BLaER1 (cell line): ENCODE data around the gene SLIT3.

Experiments used
- H3K27ac ChIP-seq: shearing (Covaris generic); formaldehyde crosslinking; 2 replicates; pipeline ENCODE4 v1.8.1; 2022
- H3K27me3 ChIP-seq: shearing (Covaris generic); formaldehyde crosslinking; 2 replicates; pipeline ENCODE4 v1.8.1; 2022
- H3K36me3 ChIP-seq: shearing (Covaris generic); formaldehyde crosslinking; 2 replicates; pipeline ENCODE4 v1.8.1; 2022
- H3K4me1 ChIP-seq: shearing (Covaris generic); formaldehyde crosslinking; 2 replicates; pipeline ENCODE4 v1.8.1; 2022
- H3K4me2 ChIP-seq: shearing (Covaris generic); formaldehyde crosslinking; 2 replicates; pipeline ENCODE4 v1.8.1; 2022
- H3K4me3 ChIP-seq: shearing (Covaris generic); formaldehyde crosslinking; 2 replicates; pipeline ENCODE4 v1.8.1; 2022
- H3K9ac ChIP-seq: shearing (Covaris generic); formaldehyde crosslinking; 2 replicates; pipeline ENCODE4 v1.8.1; 2022
- H3K9me3 ChIP-seq: shearing (Covaris generic); formaldehyde crosslinking; 2 replicates; pipeline ENCODE4 v1.8.1; 2022
- H4K20me1 ChIP-seq: shearing (Covaris generic); formaldehyde crosslinking; 2 replicates; pipeline ENCODE4 v1.8.1; 2022
- Cebpa-rat ChIP-seq: shearing (Covaris generic); IDR thresholded peaks from 2 replicates; pipeline ENCODE4 v1.8.1; 2022

The SLIT3 gene

DNA sequence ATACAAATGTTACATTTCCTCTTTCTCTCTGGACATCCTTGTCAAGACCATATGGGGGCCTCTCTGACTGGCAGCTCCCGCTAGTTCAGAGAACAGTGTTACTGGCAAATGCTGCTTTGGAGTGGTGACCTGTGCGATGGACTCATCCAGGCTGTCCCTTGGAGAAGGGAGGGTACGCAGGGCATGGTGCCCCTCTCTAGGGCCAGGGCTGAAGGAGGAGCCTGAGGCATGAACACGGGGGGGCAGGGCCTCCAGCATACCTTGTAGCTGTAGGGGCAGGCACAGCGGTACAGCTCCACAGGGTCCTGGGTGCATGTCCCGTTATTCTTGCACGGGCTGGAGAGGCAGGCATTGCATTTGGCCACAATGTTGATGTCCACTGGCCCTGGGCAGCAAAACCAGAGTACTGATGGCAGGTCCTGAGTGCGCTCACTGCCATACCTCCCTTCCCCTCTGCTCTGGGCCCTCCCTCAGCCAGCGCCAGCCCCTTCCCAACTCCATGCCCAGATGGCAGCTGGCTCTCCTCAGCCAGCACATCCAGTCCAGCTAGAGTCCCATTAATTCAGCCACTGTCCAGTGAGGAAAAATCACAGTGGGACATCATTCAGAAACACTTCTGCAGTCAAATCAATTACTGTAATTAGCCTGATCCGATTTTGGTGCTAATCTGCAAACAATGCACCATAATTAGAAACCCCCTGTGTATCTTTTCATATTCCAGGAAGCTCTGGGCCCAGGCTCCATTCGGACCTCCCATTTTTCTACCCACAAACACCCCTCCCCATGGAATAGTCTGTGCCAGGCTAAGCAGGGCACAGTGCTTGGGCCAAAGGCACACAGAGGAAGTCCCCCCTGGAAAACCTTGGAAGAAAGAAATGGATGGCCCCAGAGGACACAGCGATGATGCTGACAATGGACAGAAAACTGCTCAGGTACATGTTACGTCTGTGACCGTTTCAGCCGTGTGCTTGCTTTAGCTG lies 592.9 kb downstream of the SLIT3 start:
- no peak overlapping the region for H3K4me3 ChIP-seq
- no peak overlapping the region for H3K27ac ChIP-seq
- no peaks in the 10 kb centered on the region for H4K20me1 ChIP-seq
- no peak for TF ChIP-seq Cebpa-rat
- no peaks in the 10 kb centered on the region for H3K36me3 ChIP-seq
- no peaks in the 10 kb centered on the region for H3K27me3 ChIP-seq
- peaks cover 14% of the 10 kb centered on the region for H3K4me1 ChIP-seq
- no peak overlapping the region for H3K9ac ChIP-seq
- no peaks in the 10 kb centered on the region for H3K9me3 ChIP-seq
- no peak overlapping the region for H3K4me2 ChIP-seq

DNA sequence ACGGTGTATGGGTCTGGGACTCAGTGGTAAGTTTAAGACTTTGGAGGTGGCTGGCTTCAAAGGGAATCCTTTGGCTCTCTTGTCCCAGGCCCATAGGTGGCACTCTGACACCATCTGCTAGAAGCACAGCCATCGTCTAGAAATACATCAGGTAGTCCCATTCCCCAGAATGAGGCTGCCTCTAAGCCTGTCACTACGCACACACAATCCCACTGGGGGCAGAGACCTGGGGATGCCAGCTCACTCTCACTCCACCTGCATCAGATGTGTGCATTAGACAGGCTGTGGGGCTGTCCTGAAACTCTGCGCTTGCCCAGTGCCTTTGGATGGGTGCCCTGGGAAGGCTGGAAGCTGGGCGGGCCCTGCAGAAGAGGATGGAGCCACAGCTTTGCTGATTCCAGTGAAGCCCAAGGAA lies 594.3 kb downstream of the SLIT3 start:
- H3K4me3 ChIP-seq = no peak overlapping the region
- TF ChIP-seq Cebpa-rat = no peak
- peaks cover 5% of the 10 kb centered on the region; the same call in 1 of the 2 replicates for H3K4me1 ChIP-seq
- H3K4me2 ChIP-seq = no peak overlapping the region
- no peak overlapping the region for H3K9ac ChIP-seq
- no peaks in the 10 kb centered on the region for H4K20me1 ChIP-seq
- no peaks in the 10 kb centered on the region for H3K27me3 ChIP-seq
- H3K36me3 ChIP-seq = no peaks in the 10 kb centered on the region
- H3K27ac ChIP-seq = no peak overlapping the region
- no peaks in the 10 kb centered on the region for H3K9me3 ChIP-seq

DNA sequence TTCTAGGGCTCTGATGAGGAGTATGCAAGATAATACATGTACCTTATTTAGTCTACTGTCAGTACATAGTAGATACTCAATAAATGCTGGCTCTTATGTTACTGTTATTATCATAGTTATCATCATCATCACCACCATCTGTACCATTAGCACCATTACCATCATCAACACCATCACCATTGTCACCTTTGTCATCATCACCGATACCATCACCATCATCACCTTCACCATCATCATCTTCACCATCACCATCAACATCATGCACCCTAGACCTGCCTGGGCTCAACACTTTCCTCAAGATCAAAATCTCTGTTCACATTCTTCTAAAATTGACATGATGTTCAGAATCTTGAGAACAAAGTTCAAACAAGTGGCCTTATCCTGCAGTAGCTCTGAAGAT lies 595.6 kb downstream of the SLIT3 start:
- H3K36me3 ChIP-seq = no peaks in the 10 kb centered on the region
- H3K9me3 ChIP-seq = no peaks in the 10 kb centered on the region
- no peak overlapping the region for H3K4me2 ChIP-seq
- TF ChIP-seq Cebpa-rat = no peak
- no peak overlapping the region for H3K9ac ChIP-seq
- no peak overlapping the region for H3K27ac ChIP-seq
- no peaks in the 10 kb centered on the region for H3K27me3 ChIP-seq
- peaks cover 5% of the 10 kb centered on the region; the same call in 1 of the 2 replicates for H3K4me1 ChIP-seq
- H4K20me1 ChIP-seq = no peaks in the 10 kb centered on the region
- no peak overlapping the region for H3K4me3 ChIP-seq

DNA sequence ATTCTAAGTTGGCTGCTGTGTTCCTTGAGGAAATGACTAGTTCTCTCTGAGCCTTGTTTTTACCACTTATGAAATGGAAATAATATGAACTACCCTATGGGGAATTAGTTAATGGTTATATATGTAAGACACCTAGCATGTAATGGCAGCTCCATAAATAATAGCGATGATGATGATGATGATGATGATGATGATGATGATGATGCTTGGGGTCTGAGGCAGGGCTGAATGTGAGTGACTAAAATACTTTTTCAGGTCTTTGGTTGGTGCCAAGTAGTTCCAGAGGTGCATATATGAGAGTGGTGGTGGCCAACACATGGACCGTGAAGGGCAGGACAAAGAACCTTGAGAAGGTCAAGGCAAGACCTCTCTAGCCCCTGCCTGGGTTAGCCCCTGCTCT lies 598.4 kb downstream of the SLIT3 start:
- H3K4me3 ChIP-seq = no peak overlapping the region
- no peak overlapping the region for H3K27ac ChIP-seq
- H4K20me1 ChIP-seq = no peaks in the 10 kb centered on the region
- H3K36me3 ChIP-seq = no peaks in the 10 kb centered on the region
- no peaks in the 10 kb centered on the region for H3K9me3 ChIP-seq
- H3K4me1 ChIP-seq = peaks cover 5% of the 10 kb centered on the region; the same call in 1 of the 2 replicates
- no peak for TF ChIP-seq Cebpa-rat
- no peaks in the 10 kb centered on the region for H3K27me3 ChIP-seq
- no peak overlapping the region for H3K4me2 ChIP-seq
- no peak overlapping the region for H3K9ac ChIP-seq

DNA sequence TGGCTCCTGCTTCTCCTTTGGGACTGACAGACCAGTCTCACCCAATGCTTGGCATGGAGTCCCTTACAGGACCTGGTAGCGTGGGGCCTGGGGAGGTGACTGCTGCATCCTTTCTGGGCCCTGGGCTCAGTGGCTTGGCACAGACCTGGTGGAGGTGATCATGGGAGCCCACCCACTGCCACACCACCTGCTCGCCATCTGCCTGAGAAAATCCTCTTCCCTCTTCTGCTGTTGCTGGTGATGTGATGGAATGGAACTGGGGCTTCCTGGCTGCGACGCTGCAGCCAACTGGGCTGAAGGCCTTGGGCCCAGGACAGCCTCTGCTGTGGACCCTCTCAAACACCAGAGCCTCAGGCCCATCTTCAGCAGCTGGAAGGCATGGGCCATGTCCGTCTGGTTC lies 599.3 kb downstream of the SLIT3 start:
- Histone ChIP-seq H3K36me3 (no peaks in the 10 kb centered on the region), H3K4me2 (no peak overlapping the region), H4K20me1 (no peaks in the 10 kb centered on the region), H3K9ac (no peak overlapping the region), H3K27me3 (no peaks in the 10 kb centered on the region), H3K4me3 (no peak overlapping the region), H3K4me1 (peaks cover 5% of the 10 kb centered on the region; the same call in 1 of the 2 replicates), H3K27ac (no peak overlapping the region), H3K9me3 (no peaks in the 10 kb centered on the region)
- no peak for TF ChIP-seq Cebpa-rat

DNA sequence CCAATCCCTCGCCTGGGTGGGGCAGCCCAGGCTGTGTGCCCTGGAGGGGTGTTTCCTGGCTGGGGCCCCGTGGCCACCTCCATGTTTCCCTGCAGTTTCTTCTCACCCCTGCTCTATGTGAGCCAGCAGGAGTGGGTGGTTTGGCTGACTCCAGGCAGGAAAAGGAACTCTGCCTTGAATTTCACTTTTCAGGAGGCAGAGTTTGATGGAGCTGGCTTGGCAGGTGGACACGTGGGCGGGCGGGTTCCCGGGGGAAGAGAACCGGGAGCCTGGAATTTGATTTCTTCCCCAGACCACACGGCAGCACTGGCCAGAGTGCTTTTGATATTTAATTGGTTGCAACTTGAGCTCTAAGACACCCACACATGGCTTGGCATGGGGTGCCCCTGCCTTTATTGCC lies 601.9 kb downstream of the SLIT3 start:
- no peaks in the 10 kb centered on the region for H3K9me3 ChIP-seq
- no peak overlapping the region for H3K27ac ChIP-seq
- no peak overlapping the region for H3K4me3 ChIP-seq
- H3K4me1 ChIP-seq = no peaks in the 10 kb centered on the region
- no peaks in the 10 kb centered on the region for H4K20me1 ChIP-seq
- no peak overlapping the region for H3K4me2 ChIP-seq
- no peak for TF ChIP-seq Cebpa-rat
- no peaks in the 10 kb centered on the region for H3K27me3 ChIP-seq
- no peak overlapping the region for H3K9ac ChIP-seq
- H3K36me3 ChIP-seq = no peaks in the 10 kb centered on the region

DNA sequence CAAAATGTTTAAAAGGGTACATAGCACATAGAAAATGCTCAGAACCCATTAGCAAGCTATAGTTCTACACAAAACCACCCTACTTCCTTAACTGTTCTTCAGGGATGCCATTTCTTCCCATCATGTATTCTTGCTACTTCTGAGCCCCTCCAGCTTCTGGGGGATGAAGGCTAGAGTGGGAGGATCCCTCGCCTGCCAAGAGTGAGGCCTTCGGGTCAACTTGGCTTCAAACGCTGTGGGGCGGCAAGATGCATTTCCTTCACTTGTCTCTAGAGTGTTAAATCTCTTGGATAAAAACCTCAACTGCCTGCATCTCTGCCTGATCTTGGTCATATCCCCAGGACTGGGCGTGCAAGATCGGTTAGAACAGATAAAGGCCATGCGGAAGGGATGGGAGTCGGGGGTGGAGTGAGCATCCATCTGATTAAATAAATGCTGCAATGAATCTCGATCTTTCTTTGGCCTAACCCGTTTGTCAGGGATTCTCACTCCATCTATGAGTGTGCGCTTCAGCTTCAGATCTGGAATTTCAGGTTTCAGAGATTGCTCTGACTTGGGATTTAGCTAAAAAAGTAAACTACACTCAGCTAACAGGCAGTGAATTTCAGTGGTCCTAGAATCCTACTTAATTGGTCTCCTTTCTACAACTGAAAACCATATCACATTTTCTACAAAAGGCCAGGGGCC lies 603.8 kb downstream of the SLIT3 start:
- H3K36me3 ChIP-seq = no peaks in the 10 kb centered on the region
- no peak for TF ChIP-seq Cebpa-rat
- H3K27me3 ChIP-seq = no peaks in the 10 kb centered on the region
- H3K9me3 ChIP-seq = no peaks in the 10 kb centered on the region
- H3K4me1 ChIP-seq = no peaks in the 10 kb centered on the region
- H3K4me2 ChIP-seq = no peak overlapping the region
- no peak overlapping the region for H3K4me3 ChIP-seq
- no peak overlapping the region for H3K9ac ChIP-seq
- no peaks in the 10 kb centered on the region for H4K20me1 ChIP-seq
- no peak overlapping the region for H3K27ac ChIP-seq

DNA sequence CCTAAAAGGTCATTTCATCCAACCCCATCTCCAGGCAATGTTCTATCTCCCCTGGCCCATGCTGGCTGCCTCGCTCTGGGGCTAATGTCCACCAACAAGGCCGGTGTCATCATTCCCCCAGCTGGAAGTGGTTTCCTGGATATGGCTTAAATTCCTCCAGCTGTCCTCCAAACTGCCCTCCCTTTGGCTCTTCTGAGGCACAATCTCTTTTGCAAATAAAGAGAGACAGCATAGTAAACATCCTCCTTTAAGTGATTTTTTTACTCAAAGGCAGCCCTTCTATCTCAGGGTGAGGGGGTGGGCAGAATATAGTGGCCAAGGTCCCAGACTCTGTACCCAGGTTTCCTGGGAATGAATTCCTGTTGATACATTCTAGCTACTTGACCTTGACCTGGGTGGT lies 604.3 kb downstream of the SLIT3 start:
- Histone ChIP-seq H3K4me1 (no peaks in the 10 kb centered on the region), H3K9me3 (no peaks in the 10 kb centered on the region), H3K36me3 (no peaks in the 10 kb centered on the region), H4K20me1 (no peaks in the 10 kb centered on the region), H3K27ac (no peak overlapping the region), H3K27me3 (no peaks in the 10 kb centered on the region), H3K4me3 (no peak overlapping the region), H3K9ac (no peak overlapping the region), H3K4me2 (no peak overlapping the region)
- TF ChIP-seq Cebpa-rat = no peak

DNA sequence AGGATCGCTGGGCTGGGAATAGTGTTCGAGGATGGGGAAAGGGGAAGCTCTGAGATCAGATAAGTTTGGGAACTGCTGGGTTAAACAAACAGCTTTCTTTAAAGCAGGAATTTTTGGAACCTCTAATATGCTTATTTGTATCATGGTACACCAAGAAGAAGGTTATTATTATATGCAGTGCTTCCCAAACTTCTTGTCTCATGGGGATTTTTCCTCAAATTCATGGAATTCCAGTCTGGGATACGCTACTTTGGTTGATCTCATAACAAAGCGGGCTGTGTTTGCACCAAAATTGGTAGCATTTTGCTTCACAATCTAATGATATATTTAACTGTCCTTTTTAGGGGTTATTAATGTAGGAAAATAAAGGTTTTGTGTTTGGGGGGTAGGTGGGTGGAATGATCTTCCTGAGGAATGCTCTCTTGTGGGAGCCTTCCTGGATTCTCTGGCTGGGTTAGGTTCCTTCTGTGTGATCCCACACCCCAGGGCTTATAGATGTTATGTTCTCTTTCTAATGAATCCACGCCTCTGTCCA lies 605.6 kb downstream of the SLIT3 start:
- Histone ChIP-seq H3K36me3 (no peaks in the 10 kb centered on the region), H3K4me3 (no peak overlapping the region), H3K9me3 (no peaks in the 10 kb centered on the region), H4K20me1 (no peaks in the 10 kb centered on the region), H3K4me1 (no peaks in the 10 kb centered on the region), H3K9ac (no peak overlapping the region), H3K27ac (no peak overlapping the region), H3K4me2 (no peak overlapping the region), H3K27me3 (no peaks in the 10 kb centered on the region)
- TF ChIP-seq Cebpa-rat = no peak

DNA sequence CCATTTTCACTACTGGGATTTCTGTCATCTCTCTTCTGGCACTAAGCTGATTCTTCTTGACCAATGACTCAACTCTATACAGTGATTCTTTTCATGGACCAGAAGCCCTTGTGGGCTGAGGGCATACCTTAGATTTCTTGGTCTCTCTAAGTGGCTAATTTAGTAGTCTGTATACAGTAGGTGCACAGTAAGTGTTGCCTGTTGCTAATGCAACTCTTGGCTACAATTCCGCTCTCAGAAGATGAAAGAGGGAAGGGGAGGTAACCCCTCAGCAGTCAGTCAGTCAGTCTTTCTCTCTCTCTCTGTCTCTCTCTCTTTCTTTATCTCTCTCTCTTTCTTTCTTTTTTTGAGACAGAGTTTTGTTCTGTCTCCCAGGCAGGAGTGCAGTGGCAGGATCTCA lies 606.6 kb downstream of the SLIT3 start:
- no peaks in the 10 kb centered on the region for H3K27me3 ChIP-seq
- H3K36me3 ChIP-seq = no peaks in the 10 kb centered on the region
- H3K4me2 ChIP-seq = no peak overlapping the region
- H3K27ac ChIP-seq = no peak overlapping the region
- TF ChIP-seq Cebpa-rat = no peak
- no peaks in the 10 kb centered on the region for H4K20me1 ChIP-seq
- H3K4me1 ChIP-seq = no peaks in the 10 kb centered on the region
- H3K9me3 ChIP-seq = no peaks in the 10 kb centered on the region
- no peak overlapping the region for H3K4me3 ChIP-seq
- H3K9ac ChIP-seq = no peak overlapping the region
